ENCODE data around the gene RAET1G.

- TF ChIP-seq, protein P1, sequence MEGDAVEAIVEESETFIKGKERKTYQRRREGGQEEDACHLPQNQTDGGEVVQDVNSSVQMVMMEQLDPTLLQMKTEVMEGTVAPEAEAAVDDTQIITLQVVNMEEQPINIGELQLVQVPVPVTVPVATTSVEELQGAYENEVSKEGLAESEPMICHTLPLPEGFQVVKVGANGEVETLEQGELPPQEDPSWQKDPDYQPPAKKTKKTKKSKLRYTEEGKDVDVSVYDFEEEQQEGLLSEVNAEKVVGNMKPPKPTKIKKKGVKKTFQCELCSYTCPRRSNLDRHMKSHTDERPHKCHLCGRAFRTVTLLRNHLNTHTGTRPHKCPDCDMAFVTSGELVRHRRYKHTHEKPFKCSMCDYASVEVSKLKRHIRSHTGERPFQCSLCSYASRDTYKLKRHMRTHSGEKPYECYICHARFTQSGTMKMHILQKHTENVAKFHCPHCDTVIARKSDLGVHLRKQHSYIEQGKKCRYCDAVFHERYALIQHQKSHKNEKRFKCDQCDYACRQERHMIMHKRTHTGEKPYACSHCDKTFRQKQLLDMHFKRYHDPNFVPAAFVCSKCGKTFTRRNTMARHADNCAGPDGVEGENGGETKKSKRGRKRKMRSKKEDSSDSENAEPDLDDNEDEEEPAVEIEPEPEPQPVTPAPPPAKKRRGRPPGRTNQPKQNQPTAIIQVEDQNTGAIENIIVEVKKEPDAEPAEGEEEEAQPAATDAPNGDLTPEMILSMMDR (IDR thresholded peaks at IDR 0.05) = no peak
- TF ChIP-seq POLR2AphosphoS5 (IDR thresholded peaks at IDR 0.05; ENCODE audit: low read depth, low read length) = no peak
These were observed 35.6 kb downstream of the RAET1G start for GRCh38 chr6:149887343-149887742.

Data from Panc1 (cell line).